Esophagus squamous epithelium (tissue), 4 donors: Measurements from ENCODE around the gene EWSR1.

Source experiments
- CTCF ChIP-seq, 6 experiments: fragments of 450-650 bp in 4 of 6; fragments of 200-600 bp in 2 of 6; sonication (generic) in 2 of 6; IDR thresholded peaks; one replicate each; pipeline ENCODE4 v1.5.1; 2016 to 2019; ENCODE audit warnings: antibody characterized with exemption in 6 of 6, mild to moderate bottlenecking in 4 of 6, moderate library complexity in 4 of 6
- POLR2A ChIP-seq, 4 donors: fragments of 450-650 bp; IDR thresholded peaks; one replicate each; pipeline ENCODE4 v1.6.1; 2017; ENCODE audit warnings: antibody characterized with exemption in 4 of 4, mild to moderate bottlenecking in 4 of 4, moderate library complexity in 3 of 4

GRCh38 chr22:29346659-29347058 lies 78.6 kb downstream of the EWSR1 start:
- TF ChIP-seq CTCF (IDR thresholded peaks at IDR 0.05) (no peak), POLR2A (IDR thresholded peaks at IDR 0.05) (no peak)
